Breast epithelium (tissue), 4 donors: ENCODE results near the gene GMDS. TPM values are rescaled to one million over a fixed set of nuclear protein-coding genes. Genes with fewer than 3 reads are reported as not detected.

Experiments
- DNase-seq, 2 donors: peaks; one replicate each; pipeline ENCODE4 v3.0.0-alpha.2; 2019; ENCODE audit warnings: low spot score in 2 of 2
- H3K27ac ChIP-seq, 2 donors: fragments of 200-600 bp; sonication (generic) in 1 of 2; one replicate each; pipeline ENCODE4 v1.5.1; 2016 to 2019; ENCODE audit warnings: mild to moderate bottlenecking in 1 of 2
- H3K27me3 ChIP-seq, 2 donors: fragments of 200-600 bp; sonication (generic) in 1 of 2; one replicate each; pipeline versions ENCODE4 v1.5.1 to v1.6.0; 2017 to 2019; ENCODE audit warnings: control low read depth in 1 of 2, mild to moderate bottlenecking in 1 of 2
- H3K36me3 ChIP-seq: fragments of 200-600 bp; one replicate; pipeline ENCODE4 v1.5.1; 2019
- H3K4me1 ChIP-seq, 2 donors: fragments of 200-600 bp; sonication (generic); one replicate each; pipeline ENCODE4 v1.5.1; 2016 to 2019; ENCODE audit warnings: control low read depth in 1 of 2
- H3K4me3 ChIP-seq, 3 donors: fragments of 200-600 bp; sonication (generic); 1 replicate in 2 of 3; 2 replicates in 1 of 3; pipeline ENCODE4 v1.5.1; 2016 to 2019; ENCODE audit warnings: mild to moderate bottlenecking in 3 of 3, moderate library complexity in 2 of 3
- H3K9me3 ChIP-seq, 2 donors: fragments of 200-600 bp; sonication (generic) in 1 of 2; one replicate each; pipeline ENCODE4 v1.5.1; 2016 to 2019; ENCODE audit warnings: control low read depth in 1 of 2
- CTCF ChIP-seq, 3 donors: fragments of 450-650 bp; IDR thresholded peaks; one replicate each; pipeline ENCODE4 v1.5.1; 2016 to 2017; ENCODE audit warnings: antibody characterized with exemption in 3 of 3, mild to moderate bottlenecking in 3 of 3, moderate library complexity in 3 of 3
- POLR2A ChIP-seq: fragments of 450-650 bp; IDR thresholded peaks from one replicate; pipeline ENCODE4 v1.6.1; 2016; ENCODE audit warnings: antibody characterized with exemption, mild to moderate bottlenecking, moderate library complexity
- POLR2AphosphoS5 ChIP-seq, 3 donors: sonication (generic); formaldehyde crosslinking; IDR thresholded peaks; one replicate each; pipeline ENCODE4 v1.6.1; 2017; ENCODE audit warnings: antibody characterized with exemption in 3 of 3
- intact Hi-C: fragments of 100-400 bp; cut with DNase I; formaldehyde crosslinking; loops from one replicate; pipeline ENCODE4 v1.15.1; 2023; ENCODE audit warnings: low total_unique reads
- total RNA-seq, 3 donors: library from RNA; depleted of rRNA; stranded (reverse); fragments of >200 nt; gene quantifications; one replicate each; pipeline ENCODE4 v1.1.0, GENCODE V29; 2016

The GMDS gene
- total RNA-seq, 3 donors from 2014 or later = 7.5 to 29.2 (median 17.0) TPM

- no peaks in the 10 kb centered on the region for H3K9me3 ChIP-seq
- no peak overlapping the region for H3K27ac ChIP-seq
- H3K36me3 ChIP-seq = no peaks in the 10 kb centered on the region
- H3K4me1 ChIP-seq = no peaks in the 10 kb centered on the region
- H3K27me3 ChIP-seq = no peaks in the 10 kb centered on the region
- TF ChIP-seq CTCF (IDR thresholded peaks at IDR 0.05) (no peak), POLR2A (no peak), POLR2AphosphoS5 (IDR thresholded peaks at IDR 0.05) (no peak)
- intact Hi-C loops = no loop called here
- DNase-seq = no peak
- no peak overlapping the region for H3K4me3 ChIP-seq
Measured at GRCh38 chr6:1945235-1945832, 300.1 kb downstream of the GMDS start.

GRCh38 chr6:1942834-1943233, 302.6 kb downstream of the GMDS start:
- Histone ChIP-seq H3K36me3 (no peaks in the 10 kb centered on the region), H3K27me3 (no peaks in the 10 kb centered on the region), H3K9me3 (no peaks in the 10 kb centered on the region), H3K4me3 (no peak overlapping the region), H3K27ac (no peak overlapping the region), H3K4me1 (no peaks in the 10 kb centered on the region)
- intact Hi-C loops = no loop called here
- TF ChIP-seq CTCF (IDR thresholded peaks at IDR 0.05) = no peak
- TF ChIP-seq POLR2A = no peak
- TF ChIP-seq POLR2AphosphoS5 (IDR thresholded peaks at IDR 0.05) = no peak
- no peak for DNase-seq

- intact Hi-C loops = no loop called here
- H3K27me3 ChIP-seq = no peaks in the 10 kb centered on the region
- TF ChIP-seq POLR2AphosphoS5 (IDR thresholded peaks at IDR 0.05) = no peak
- TF ChIP-seq POLR2A = no peak
- TF ChIP-seq CTCF (IDR thresholded peaks at IDR 0.05) = no peak
- no peaks in the 10 kb centered on the region for H3K9me3 ChIP-seq
- no peak for DNase-seq
- H3K27ac ChIP-seq = no peak overlapping the region
- no peaks in the 10 kb centered on the region for H3K4me1 ChIP-seq
- H3K36me3 ChIP-seq = no peaks in the 10 kb centered on the region
- no peak overlapping the region for H3K4me3 ChIP-seq
Measured at GRCh38 chr6:1941534-1941933, 303.9 kb downstream of the GMDS start.

- no peaks in the 10 kb centered on the region for H3K27me3 ChIP-seq
- DNase-seq = no peak
- H3K27ac ChIP-seq = no peak overlapping the region
- no peaks in the 10 kb centered on the region for H3K9me3 ChIP-seq
- no peak for TF ChIP-seq POLR2AphosphoS5 (IDR thresholded peaks at IDR 0.05)
- TF ChIP-seq CTCF (IDR thresholded peaks at IDR 0.05) = no peak
- no peak for TF ChIP-seq POLR2A
- H3K4me1 ChIP-seq = no peaks in the 10 kb centered on the region
- H3K36me3 ChIP-seq = no peaks in the 10 kb centered on the region
- H3K4me3 ChIP-seq = no peak overlapping the region
- intact Hi-C loops = no loop called here
Measured at GRCh38 chr6:1940381-1940780, 305.0 kb downstream of the GMDS start.

- Histone ChIP-seq H3K9me3 (no peaks in the 10 kb centered on the region), H3K27ac (no peak overlapping the region), H3K36me3 (no peaks in the 10 kb centered on the region), H3K27me3 (no peaks in the 10 kb centered on the region), H3K4me1 (no peaks in the 10 kb centered on the region), H3K4me3 (no peak overlapping the region)
- intact Hi-C loops = no loop called here
- DNase-seq = no peak
- TF ChIP-seq POLR2AphosphoS5 (IDR thresholded peaks at IDR 0.05) (no peak), CTCF (IDR thresholded peaks at IDR 0.05) (no peak), POLR2A (no peak)
Measured at GRCh38 chr6:1933292-1933691, 312.1 kb downstream of the GMDS start.
